Stimulated activated CD4-positive, alpha-beta T cell treated with anti-CD3 and anti-CD28 coated beads, Interleukin-4, amount 100 ng/mL, for 1 hour (primary cell): Measurements from ENCODE around the gene ADARB2.

Experiments
- DNase-seq: peaks from one replicate; pipeline ENCODE4 v3.0.0-alpha.2; 2020

ADARB2 gene

GRCh38 chr10:1661416-1661815, 75.9 kb downstream of the ADARB2 start:
- DNase-seq, result no peak

DNA sequence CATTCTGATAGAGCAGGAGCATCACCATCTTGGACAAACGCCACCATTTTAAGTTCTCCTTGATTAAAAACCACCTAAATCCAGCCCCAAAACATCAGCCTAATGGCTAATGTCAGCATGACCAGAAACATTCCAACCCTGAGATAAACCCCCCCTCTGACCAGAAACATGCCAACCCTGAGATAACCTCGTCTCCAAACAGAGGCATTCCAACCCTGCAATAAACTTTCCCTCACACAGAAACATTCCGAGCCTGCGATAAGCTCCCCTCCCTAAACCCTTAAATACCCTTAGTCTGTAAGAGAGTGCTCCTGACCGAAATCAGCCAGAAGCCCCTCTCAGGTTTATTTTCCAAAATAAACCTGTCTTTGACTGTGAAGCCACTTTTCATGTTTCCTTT, 76.5 kb downstream of the ADARB2 start:
- no peak for DNase-seq

DNA sequence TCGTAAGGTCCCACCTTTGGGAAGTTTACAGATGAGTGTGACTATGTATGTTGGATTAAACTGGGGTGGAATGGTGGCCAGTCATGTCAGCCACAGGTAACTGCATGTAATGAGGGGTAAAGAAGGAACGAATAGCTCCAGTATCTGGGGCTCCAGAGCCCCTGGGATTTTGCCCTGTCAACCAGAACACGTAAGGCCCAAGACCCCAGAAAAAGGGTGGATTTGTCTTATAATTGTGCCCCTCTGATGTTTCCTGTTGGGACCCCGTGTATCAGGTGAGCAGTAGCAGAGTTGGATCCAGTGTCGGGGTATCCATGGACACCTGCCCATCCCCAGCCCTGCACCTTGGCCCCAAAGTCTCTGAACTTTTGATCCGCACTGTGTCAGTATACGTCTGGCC, 76.9 kb downstream of the ADARB2 start:
- DNase-seq, result no peak

GRCh38 chr10:1659221-1659791, 78.0 kb downstream of the ADARB2 start:
- DNase-seq, result no peak

DNA sequence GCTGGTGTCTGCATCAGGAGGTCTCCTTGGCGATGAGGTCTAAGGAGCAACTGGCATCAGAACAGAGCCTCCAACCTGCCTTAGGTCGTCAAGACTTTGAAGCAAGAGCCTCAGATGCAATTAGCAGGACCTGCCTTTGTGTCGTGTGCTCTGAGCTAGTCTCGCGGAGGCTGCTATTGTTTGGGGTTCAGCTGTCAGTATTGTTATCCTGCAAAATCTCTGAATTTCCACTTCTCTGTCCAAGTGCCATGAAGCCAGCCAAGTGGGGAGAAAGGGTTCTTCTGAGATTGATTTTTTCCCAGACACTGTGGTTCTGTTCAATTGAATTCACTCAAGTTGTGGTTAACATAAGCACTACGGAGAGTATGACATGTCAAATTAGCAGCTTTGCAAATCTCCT, 78.7 kb downstream of the ADARB2 start:
- no peak for DNase-seq

DNA sequence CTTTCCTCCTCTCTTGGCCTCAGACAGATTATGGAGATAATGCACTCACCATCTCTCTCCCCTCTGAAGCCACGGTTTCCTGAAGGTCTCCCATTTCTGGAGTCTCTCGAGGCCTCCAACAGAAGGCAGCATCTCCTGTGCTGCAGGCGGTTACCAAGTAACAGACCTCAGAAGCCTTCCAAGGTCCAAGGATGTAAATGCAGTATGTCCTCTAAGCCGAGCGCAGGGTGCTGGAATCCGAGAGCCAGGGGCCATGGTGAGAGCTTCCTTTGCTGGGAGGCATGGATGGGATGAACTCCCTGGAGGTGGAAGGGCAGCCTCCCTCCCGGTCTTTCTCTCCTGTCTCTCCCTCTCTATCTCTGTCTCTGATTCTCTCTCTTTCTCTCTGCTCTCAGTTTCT, 79.8 kb downstream of the ADARB2 start:
- DNase-seq, result no peak

DNA sequence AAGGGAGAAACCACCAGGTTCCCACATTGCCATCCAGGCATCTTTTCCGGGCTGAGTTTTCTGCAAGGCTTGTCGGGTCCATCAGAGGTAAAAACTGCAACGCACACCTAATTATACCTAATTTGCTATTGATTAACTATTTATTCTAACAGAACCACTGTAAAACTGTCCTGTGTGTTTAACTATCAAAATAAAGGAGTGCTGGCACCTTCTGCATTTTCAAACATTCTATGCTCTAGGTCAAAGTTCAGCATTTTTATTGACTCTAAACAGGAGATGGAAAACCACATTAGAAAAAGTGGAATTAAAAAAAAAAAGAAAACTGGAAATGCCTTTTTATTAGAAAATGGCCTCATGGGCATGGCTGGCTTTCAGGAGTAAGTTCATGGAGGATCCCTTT, 82.0 kb downstream of the ADARB2 start:
- no peak for DNase-seq

GRCh38 chr10:1654811-1655356, 82.4 kb downstream of the ADARB2 start:
- no peak for DNase-seq

- DNase-seq, result no peak
These were observed 83.1 kb downstream of the ADARB2 start for GRCh38 chr10:1654247-1654646.

- DNase-seq, result no peak
These were observed 84.0 kb downstream of the ADARB2 start for GRCh38 chr10:1653321-1653720.

DNA sequence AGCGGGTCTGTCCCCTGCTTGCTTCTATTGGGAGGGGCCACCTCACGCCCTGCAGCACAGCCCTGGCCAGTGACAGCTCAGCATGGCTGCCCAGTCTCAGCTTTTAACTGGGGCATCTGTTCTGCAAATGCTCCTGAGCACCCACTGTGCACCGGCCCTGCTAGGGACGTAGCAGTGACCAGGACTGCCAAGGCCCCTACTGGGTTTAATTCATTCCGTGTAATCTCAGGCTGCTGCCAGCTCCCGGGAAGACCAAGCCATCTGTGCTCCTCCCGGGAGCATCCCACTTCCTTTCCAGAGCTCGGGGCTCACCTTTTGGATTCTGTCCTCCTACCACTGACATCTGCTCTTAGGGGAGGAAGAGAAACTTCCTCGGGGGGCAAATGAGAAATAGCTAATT, 85.2 kb downstream of the ADARB2 start:
- no peak for DNase-seq

- DNase-seq, result no peak
These were observed 85.9 kb downstream of the ADARB2 start for GRCh38 chr10:1651270-1651966.

DNA sequence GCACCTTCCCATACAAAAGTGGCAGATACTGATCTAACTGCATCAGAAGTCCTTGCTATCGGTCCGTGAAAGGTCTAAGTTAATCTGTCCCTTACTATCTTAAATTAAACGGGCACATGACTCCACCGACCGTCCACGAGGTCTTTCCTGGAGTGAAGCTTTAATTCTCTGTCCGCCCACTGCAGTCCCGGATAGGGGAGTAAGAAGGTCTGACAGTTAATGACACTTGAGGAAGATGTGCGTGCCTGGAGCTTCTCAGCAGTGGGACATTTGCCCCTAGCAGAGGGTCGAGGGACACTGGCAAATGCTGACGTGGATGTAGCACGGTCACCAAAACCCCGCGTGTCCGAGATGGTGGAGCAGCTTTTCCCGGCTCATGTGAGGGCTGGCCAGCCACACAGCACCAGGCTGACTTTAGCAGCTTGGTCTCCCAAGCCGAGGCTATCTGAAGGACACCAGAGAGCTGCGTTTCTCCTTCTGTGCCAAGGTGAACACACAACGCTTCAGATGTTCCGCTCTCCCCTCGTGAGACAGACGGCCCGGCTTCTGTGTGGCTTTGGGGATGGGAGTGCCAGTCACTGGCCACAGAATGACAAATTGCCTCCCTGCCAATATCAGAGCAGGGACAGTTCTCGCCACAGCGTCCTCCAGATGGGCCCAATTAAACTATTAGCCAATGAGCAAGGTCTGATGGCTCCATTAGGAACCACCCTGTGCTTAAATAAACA, 86.6 kb downstream of the ADARB2 start:
- DNase-seq, result no peak

GRCh38 chr10:1648648-1649047, 88.7 kb downstream of the ADARB2 start:
- no peak for DNase-seq

DNA sequence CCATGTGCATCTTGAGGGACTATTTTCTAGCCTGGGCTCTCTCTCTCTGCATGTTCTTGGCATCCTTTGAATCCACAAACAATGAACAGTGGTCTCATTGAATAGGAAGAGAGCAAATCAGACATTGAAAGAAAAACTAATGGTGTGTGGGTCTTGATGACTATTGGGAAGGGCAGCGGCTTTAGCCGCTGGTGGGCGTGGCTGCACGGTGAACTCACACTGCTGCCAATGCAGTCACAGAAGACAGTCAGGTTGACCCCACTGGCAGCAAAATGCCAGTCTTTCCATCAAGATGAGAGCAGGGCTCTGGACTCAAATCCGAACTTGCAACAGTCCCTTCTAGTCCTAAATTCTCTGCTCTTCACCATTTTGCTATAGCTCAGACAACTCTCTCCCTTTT, 91.0 kb downstream of the ADARB2 start:
- no peak for DNase-seq

DNA sequence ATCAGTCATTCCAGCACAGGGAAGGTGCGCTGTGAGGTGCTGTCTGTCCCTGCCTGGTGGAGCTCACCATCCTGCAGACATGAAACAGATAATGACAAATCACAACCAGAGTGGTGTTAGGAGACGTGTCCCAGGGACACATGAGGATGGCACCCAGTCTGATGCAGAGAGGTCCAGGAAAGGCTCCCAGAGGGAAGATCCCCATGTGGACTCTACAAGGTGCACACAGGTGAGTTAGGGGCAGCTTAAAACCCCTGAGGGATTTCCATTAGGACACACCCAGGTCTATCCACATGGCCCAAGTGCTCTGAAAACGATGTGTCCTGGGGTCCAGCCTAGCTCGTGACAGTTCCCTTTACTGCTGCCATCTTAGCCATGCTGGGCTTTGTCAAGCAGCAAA, 91.4 kb downstream of the ADARB2 start:
- DNase-seq, result no peak

- DNase-seq, result no peak
These were observed 93.1 kb downstream of the ADARB2 start for GRCh38 chr10:1644191-1644711.

DNA sequence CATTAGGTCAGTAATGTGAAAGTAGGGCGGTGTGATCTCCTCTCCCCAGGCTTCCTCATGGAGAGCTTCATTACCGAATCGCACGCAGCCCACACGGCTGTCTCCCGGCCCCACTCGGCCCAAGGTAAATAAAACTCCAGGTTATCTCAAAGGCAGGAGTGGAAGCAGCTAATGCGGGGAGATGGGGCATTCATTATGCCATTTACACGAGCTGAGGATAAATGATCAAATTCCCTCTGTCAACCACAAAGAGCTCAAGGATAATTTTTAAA, 93.5 kb downstream of the ADARB2 start:
- DNase-seq, result no peak

- no peak for DNase-seq
These were observed 94.0 kb downstream of the ADARB2 start for GRCh38 chr10:1643161-1643907.

- no peak for DNase-seq
These were observed 94.6 kb downstream of the ADARB2 start for GRCh38 chr10:1642600-1643160.

DNA sequence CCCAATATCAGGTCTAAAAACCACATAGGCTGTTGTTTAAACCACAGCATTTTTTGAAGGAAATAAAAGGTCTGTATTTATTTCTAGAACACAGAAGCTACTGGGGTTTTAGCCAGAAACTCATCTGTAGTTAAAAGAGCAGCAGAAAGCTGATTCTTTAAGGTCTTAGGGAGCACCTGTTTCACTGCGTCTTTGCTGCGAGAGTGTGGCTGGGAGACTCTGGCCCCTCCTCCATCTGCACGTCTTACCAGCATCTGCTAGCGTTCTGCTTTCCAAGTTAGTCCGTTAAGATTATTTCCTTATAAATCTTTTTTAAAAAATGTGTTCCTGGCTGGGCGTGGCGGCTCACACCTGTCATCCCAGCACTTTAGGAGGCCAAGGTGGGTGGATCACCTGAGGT, 95.9 kb downstream of the ADARB2 start:
- no peak for DNase-seq

- DNase-seq, result no peak
These were observed 98.4 kb downstream of the ADARB2 start for GRCh38 chr10:1638889-1639419.

- no peak for DNase-seq
These were observed 102.0 kb downstream of the ADARB2 start for GRCh38 chr10:1635340-1635739.
